ENCODE results near the gene AIMP1.

The AIMP1 gene

DNA sequence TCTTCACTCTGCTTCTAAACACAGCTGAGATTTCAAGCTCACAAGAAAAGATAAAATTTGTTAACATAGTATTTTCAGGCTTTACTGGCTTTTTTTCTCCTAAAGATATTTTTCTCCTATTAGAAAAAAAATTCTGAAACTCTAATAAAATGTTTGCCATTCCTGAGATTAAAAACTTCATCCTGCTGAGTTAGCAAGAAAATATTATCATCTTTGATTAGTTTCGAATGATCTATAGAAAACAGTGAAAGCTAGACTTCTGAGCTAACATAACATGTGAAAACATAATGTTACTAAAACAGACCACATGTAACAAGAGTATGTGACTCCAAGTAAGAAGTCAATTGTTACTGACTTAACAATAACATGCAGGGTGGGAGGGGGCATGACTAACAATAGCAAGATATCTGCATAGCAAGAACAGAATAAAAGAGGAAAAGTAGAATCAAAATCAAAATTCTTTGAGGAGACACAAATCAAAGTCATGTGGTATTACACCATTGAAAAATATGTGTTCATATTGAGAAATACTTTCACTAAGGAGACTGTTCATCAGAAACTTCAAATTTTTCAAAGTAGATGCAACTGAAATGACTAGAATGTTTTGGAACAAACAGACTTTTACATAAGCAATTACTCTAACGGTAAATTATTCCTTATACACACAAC is 14.8 kb upstream of the AIMP1 start:
- Mint-ChIP-seq H3K36me3 (ENCODE audit: low read depth) (peaks cover 21% of the 10 kb centered on the region), H3K4me1 (peaks cover 8% of the 10 kb centered on the region), H3K4me3 (no peak overlapping the region), H3K9me3 (no peaks in the 10 kb centered on the region), H3K27ac (no peak overlapping the region), H3K27me3 (no peaks in the 10 kb centered on the region)
- DNase-seq (no peak), ATAC-seq (no peak)

DNA sequence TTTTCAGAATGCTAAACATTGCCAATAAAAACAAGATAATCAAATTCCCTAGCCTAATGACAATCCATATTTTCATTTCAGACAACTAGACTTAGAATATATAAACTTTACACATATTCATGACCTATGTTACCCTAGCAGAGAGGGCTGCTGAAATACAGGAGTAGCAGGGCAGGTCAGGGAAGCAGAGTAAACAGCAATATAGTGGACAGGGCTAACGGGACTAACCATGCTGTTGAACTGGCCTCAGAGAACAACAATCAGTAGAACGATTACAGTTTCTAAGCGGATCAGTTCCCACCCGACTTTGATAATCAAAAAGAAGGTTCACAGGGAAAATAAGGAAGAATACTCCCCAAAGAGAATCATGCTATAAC is 14.3 kb upstream of the AIMP1 start:
- H3K36me3 Mint-ChIP-seq (ENCODE audit: low read depth), result peaks cover 22% of the 10 kb centered on the region
- peaks cover 10% of the 10 kb centered on the region for H3K4me1 Mint-ChIP-seq
- no peaks in the 10 kb centered on the region for H3K27me3 Mint-ChIP-seq

DNA sequence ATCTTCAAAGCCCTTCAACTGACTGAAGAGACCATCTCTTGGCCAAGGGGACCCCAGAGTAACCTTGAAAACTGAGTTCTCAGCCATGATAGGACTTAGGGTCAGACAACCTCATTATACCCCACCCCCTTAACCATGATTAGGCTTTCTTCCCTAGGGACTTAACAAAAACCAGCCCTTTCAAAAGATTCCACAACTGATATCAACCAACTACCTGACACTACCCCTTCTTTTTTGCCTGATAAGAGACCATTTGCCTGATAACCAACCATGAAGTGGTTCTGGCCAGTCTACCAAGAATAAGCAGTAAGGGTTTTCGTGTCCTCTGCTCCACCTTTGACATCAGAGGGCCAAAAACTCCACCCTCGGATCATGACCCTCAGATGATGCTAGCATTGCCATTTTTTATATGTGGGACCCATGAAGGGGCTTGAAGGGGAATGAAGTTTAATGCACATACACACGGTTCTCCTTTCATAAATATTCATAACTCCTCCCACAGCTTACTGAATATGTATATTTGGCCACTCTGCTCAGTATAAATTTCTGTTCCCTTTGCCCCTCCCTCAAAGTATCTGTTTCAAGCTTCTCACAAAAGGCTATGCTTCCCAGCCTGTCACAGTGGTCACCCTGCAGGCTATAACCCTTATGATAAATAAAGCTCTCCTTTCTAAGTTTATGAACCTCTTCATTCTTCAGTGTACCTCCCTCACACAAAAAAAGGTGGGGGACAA is 12.6 kb upstream of the AIMP1 start:
- ATAC-seq, result no peak
- Mint-ChIP-seq H3K27me3 (no peaks in the 10 kb centered on the region), H3K9me3 (no peaks in the 10 kb centered on the region), H3K4me3 (no peak overlapping the region), H3K36me3 (ENCODE audit: low read depth) (peaks cover 20% of the 10 kb centered on the region), H3K4me1 (peaks cover 10% of the 10 kb centered on the region), H3K27ac (no peak overlapping the region)
- no peak for DNase-seq

More for the DNA sequence above, 14.3 kb upstream of the AIMP1 start:
- DNase-seq, result no peak
- Mint-ChIP-seq H3K9me3 (no peaks in the 10 kb centered on the region), H3K27ac (no peak overlapping the region), H3K4me3 (no peak overlapping the region)
- no peak for ATAC-seq

DNA sequence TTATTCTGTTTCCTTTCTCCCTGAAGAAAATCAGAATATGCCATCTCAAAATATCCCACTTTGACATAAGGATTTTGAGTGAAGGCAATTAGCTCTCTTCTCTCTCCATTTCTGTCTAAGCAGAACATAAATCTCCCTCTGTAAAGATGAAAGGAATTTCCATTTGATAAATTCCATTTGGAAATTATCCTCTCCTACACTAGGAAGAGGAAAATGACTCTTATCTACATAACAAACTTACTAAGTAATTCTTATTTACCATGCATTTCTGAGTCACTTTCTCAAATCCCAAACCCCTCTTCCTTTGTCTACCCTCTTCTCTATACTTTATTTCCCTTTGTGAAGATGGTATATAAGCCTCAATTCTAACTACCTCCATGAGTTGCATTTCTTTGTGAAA is 11.7 kb upstream of the AIMP1 start:
- H3K4me3 Mint-ChIP-seq, result no peak overlapping the region
- no peaks in the 10 kb centered on the region for H3K9me3 Mint-ChIP-seq
- ATAC-seq, result no peak
- DNase-seq, result no peak
- peaks cover 17% of the 10 kb centered on the region for H3K36me3 Mint-ChIP-seq (ENCODE audit: low read depth)
- peaks cover 10% of the 10 kb centered on the region for H3K4me1 Mint-ChIP-seq
- H3K27me3 Mint-ChIP-seq, result no peaks in the 10 kb centered on the region
- H3K27ac Mint-ChIP-seq, result no peak overlapping the region

GRCh38 chr4:106305435-106306055 is 10.8 kb upstream of the AIMP1 start:
- no peaks in the 10 kb centered on the region for H3K9me3 Mint-ChIP-seq
- H3K36me3 Mint-ChIP-seq (ENCODE audit: low read depth), result peaks cover 14% of the 10 kb centered on the region
- H3K4me3 Mint-ChIP-seq, result no peak overlapping the region
- ATAC-seq (no peak), DNase-seq (no peak)
- H3K27me3 Mint-ChIP-seq, result no peaks in the 10 kb centered on the region
- peaks cover 13% of the 10 kb centered on the region for H3K4me1 Mint-ChIP-seq
- no peak overlapping the region for H3K27ac Mint-ChIP-seq

GRCh38 chr4:106306561-106306960 is 9.8 kb upstream of the AIMP1 start:
- H3K27ac Mint-ChIP-seq, result no peak overlapping the region
- H3K4me1 Mint-ChIP-seq, result peaks cover 12% of the 10 kb centered on the region
- ATAC-seq (no peak), DNase-seq (no peak)
- H3K27me3 Mint-ChIP-seq, result no peaks in the 10 kb centered on the region
- peaks cover 13% of the 10 kb centered on the region for H3K36me3 Mint-ChIP-seq (ENCODE audit: low read depth)
- no peak overlapping the region for H3K4me3 Mint-ChIP-seq
- H3K9me3 Mint-ChIP-seq, result no peaks in the 10 kb centered on the region

DNA sequence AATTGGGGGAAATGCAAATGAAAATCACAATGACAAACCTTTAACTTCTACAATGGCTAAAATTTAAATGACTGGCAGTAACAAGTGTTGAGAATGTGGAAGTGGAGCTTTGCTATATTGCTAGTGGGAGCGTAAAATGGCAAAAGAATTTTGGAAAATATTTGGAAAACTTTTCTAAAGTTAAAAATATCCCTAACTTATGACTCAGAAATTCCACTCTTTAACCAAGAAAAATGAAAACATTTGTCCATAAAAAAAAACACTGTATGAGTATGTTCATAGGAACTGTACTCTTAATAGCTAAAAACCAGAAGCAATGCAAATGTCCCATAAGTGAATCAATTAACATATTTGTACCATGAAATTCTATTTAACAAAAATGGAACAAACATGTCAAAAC is 4.0 kb upstream of the AIMP1 start:
- Mint-ChIP-seq H3K4me3 (no peak overlapping the region), H3K36me3 (ENCODE audit: low read depth) (peaks cover 11% of the 10 kb centered on the region), H3K9me3 (no peaks in the 10 kb centered on the region), H3K4me1 (peaks cover 39% of the 10 kb centered on the region), H3K27ac (peak overlapping the region; percentile 56), H3K27me3 (no peaks in the 10 kb centered on the region)
- DNase-seq (no peak), ATAC-seq (no peak)

- DNase-seq, result no peak
- H3K27me3 Mint-ChIP-seq, result no peaks in the 10 kb centered on the region
- peaks cover 39% of the 10 kb centered on the region for H3K4me1 Mint-ChIP-seq
- H3K9me3 Mint-ChIP-seq, result no peaks in the 10 kb centered on the region
- peaks cover 11% of the 10 kb centered on the region for H3K36me3 Mint-ChIP-seq (ENCODE audit: low read depth)
- peak overlapping the region; percentile 64 for H3K27ac Mint-ChIP-seq
- peak overlapping the region; percentile 3 for H3K4me3 Mint-ChIP-seq
- no peak for ATAC-seq
Observed at GRCh38 chr4:106312997-106313522, 3.3 kb upstream of the AIMP1 start.

- Mint-ChIP-seq H3K4me1 (peaks cover 40% of the 10 kb centered on the region), H3K4me3 (no peak overlapping the region), H3K27me3 (no peaks in the 10 kb centered on the region), H3K27ac (no peak overlapping the region), H3K36me3 (ENCODE audit: low read depth) (peaks cover 15% of the 10 kb centered on the region), H3K9me3 (no peaks in the 10 kb centered on the region)
- DNase-seq (no peak), ATAC-seq (no peak)
Observed at GRCh38 chr4:106314960-106315359, 1.4 kb upstream of the AIMP1 start.

GRCh38 chr4:106315476-106315967 is 828 bp upstream of the AIMP1 start:
- Mint-ChIP-seq H3K4me3 (no peak overlapping the region), H3K36me3 (ENCODE audit: low read depth) (peaks cover 20% of the 10 kb centered on the region), H3K9me3 (no peaks in the 10 kb centered on the region), H3K27ac (no peak overlapping the region), H3K27me3 (no peaks in the 10 kb centered on the region), H3K4me1 (peaks cover 37% of the 10 kb centered on the region)
- ATAC-seq, result peak; percentile 68
- DNase-seq, result no peak

DNA sequence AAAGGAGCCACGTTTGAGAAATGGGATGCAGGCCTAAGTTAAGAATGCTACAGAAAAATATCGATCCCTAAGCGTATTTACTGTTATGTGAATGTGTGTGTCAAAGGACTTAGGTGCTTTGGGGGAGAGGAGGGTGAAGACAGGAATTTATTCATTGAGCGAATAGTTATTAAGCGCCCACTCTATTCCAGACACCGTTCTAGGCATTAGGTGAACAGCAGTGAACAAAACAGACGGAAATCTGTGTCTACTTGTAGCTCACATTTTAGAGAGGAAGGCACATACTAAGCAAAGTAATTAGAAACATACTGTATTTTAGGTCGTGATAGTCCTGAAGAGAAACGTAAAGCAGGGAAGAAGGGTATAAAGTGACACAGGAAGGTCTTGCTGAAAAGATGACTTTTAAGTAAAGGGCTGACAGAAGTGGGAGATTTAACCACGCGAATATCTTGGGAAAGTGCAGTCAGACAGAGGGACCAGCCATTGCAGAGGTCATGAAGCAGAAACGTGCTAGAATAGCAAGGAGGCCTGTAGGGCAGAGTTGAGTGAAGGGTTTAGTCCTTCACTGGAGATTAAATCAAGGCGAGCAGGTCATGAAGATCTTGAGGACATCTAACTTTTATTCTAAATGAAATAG is 541 bp downstream of the AIMP1 start:
- H3K27me3 Mint-ChIP-seq, result no peaks in the 10 kb centered on the region
- no peaks in the 10 kb centered on the region for H3K9me3 Mint-ChIP-seq
- no peak overlapping the region for H3K4me3 Mint-ChIP-seq
- H3K4me1 Mint-ChIP-seq, result peaks cover 39% of the 10 kb centered on the region
- no peak overlapping the region for H3K27ac Mint-ChIP-seq
- H3K36me3 Mint-ChIP-seq (ENCODE audit: low read depth), result peaks cover 29% of the 10 kb centered on the region
- no peak for ATAC-seq
- DNase-seq, result no peak

DNA sequence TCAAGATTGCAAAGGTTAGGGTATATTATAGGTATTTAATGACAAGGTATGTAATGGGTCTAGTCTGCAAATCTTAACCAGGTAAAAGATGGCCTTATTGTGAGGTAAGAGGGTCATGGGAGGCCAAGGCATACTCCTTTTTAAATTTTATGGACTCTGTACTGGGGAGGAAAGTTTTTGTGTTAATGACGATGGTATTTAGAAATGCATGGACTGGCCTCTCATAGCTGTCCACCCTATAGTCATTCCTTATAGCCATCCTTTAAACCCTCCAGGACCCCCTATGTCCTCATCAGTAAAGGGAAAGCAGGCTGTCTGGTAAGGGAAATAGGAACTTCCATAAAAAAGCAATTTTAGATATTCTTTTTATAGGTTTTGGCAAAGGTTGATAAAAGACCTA is 1.5 kb downstream of the AIMP1 start:
- Mint-ChIP-seq H3K4me1 (peaks cover 36% of the 10 kb centered on the region), H3K9me3 (no peaks in the 10 kb centered on the region), H3K4me3 (no peak overlapping the region), H3K27me3 (no peaks in the 10 kb centered on the region), H3K27ac (no peak overlapping the region), H3K36me3 (ENCODE audit: low read depth) (peaks cover 27% of the 10 kb centered on the region)
- DNase-seq (no peak), ATAC-seq (no peak)

DNA sequence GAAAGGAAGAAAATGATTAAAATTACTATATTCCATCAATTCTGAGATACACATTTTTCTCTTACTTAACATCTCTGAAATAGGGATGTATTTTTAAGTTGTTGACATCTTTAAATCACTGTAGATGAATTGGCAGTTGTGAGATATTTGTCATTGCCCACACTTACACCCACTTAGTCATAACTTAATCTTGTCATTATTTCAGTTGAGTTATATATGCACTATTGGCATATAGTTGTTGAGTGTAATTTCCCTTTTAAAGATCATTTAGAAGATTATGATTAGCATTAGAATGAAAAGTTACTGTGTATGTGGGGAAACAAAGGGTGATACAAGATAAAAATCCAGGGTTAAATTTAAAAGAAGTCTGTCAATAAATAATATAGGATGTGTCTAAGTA is 2.2 kb downstream of the AIMP1 start:
- no peaks in the 10 kb centered on the region for H3K27me3 Mint-ChIP-seq
- H3K9me3 Mint-ChIP-seq, result no peaks in the 10 kb centered on the region
- no peak for ATAC-seq
- DNase-seq, result no peak
- peaks cover 36% of the 10 kb centered on the region for H3K4me1 Mint-ChIP-seq
- peak overlapping the region; percentile 52 for H3K27ac Mint-ChIP-seq
- peaks cover 27% of the 10 kb centered on the region for H3K36me3 Mint-ChIP-seq (ENCODE audit: low read depth)
- no peak overlapping the region for H3K4me3 Mint-ChIP-seq

GRCh38 chr4:106320235-106320634 is 3.9 kb downstream of the AIMP1 start:
- no peak overlapping the region for H3K4me3 Mint-ChIP-seq
- H3K4me1 Mint-ChIP-seq, result peaks cover 23% of the 10 kb centered on the region
- H3K9me3 Mint-ChIP-seq, result no peaks in the 10 kb centered on the region
- ATAC-seq, result no peak
- H3K27me3 Mint-ChIP-seq, result no peaks in the 10 kb centered on the region
- H3K27ac Mint-ChIP-seq, result no peak overlapping the region
- no peak for DNase-seq
- peaks cover 25% of the 10 kb centered on the region for H3K36me3 Mint-ChIP-seq (ENCODE audit: low read depth)
